Suppressor macrophage treated with lipopolysaccharide for 4 hours (primary cell): Measurements from ENCODE around the gene CCK.

Source experiments
- DNase-seq: peaks from one replicate; pipeline ENCODE4 v3.0.0-alpha.2; 2020

The CCK gene

GRCh38 chr3:42265059-42265991, 660 bp downstream of the CCK start:
- no peak for DNase-seq

DNA sequence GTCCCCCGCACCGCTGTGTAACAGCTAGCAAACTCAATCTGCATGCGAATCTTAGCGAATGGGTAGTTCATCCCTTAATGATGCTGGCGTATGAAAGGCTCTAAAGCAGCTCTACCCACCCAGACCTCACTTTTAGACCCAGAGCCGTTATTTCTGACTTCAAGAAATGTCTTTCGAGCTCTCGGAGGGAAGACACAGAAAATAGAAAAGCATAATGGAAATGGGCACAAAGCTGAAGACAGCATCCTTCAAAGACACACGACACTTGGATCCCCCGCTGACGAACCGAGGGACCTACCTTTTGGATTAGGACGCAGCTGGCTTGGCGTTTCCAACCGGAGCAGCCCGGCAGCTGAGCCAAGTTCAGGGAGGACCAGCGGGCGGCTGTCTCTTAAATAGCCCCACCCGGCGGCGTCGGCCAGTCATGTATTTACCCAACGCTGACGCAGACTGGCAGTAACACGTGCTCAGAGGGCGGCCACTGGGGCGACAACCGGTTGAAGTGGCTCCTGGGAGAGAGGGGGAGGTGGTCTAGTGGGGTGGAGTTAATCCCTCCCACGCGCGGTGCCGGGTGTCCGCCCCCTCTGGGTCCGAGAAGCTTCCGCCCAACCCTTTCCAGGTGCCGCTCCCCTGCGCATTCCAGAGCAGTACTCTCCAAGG, 1.5 kb downstream of the CCK start:
- peak; percentile 16 for DNase-seq

DNA sequence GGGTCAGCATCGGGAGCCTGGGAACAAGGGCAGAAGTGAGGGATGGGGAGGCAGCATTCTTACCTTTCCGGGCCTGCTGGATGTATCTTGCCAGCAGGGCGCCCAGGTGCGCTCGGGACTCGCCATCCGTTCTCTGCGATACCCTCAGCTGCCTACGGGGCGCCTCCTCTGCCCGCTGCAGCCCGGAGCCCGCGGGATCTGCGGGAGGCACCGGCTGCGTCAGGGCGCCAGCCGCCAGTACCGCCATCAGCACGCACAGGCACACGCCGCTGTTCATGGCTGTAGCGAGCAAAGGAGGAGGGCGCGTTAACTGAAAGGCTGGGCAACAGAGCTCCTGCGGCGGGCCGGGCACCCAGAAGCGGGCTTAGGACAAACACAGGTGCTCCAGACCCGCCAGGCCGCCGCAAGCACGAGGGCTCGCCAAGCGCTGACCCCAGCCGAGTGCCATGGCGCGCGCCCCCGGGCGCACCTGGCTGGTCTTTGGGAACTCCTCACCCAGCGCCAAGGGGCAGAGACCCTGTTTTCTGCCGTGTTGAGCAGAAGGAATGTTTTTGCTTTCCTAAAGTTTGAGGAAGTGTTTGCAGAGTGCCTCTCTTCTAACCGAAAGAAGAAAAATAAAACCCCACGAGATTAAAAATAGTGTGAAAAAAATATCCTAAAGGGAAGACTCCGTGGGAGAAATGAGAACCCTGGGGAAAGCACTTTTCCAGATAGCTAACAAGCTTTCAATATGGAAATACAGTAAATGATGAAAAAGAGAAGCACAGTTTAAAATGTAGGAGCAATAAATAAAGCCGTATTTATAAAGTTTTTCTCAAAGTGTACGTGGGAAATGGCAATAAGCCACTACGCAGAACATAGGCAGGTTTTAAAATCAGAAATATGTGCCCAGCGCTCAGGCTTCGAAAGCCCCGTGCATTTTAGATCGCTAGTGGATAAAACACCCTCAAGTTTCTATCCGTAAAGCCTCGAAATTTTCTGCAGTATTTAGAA, 2.3 kb downstream of the CCK start:
- DNase-seq, result no peak

GRCh38 chr3:42262525-42262924, 3.5 kb downstream of the CCK start:
- no peak for DNase-seq

DNA sequence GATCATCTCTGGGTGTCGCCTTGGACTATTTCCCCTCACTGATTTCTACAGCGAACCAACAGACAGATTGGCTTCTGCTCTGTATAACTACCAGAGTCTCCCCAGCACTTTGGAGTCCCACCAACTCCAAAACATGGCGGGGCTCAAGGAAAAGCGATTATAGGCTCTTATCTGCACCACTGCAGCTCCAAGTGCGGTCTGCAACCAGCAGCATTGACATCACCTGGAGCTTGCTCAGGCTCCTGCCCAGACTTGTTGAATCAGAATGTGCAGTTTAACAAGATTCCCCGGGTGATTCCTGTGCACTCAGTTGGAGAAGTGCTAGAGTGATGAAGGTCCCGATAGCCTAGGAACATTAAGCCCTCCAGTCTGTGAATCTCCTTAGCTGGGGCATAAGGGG, 9.0 kb downstream of the CCK start:
- no peak for DNase-seq

DNA sequence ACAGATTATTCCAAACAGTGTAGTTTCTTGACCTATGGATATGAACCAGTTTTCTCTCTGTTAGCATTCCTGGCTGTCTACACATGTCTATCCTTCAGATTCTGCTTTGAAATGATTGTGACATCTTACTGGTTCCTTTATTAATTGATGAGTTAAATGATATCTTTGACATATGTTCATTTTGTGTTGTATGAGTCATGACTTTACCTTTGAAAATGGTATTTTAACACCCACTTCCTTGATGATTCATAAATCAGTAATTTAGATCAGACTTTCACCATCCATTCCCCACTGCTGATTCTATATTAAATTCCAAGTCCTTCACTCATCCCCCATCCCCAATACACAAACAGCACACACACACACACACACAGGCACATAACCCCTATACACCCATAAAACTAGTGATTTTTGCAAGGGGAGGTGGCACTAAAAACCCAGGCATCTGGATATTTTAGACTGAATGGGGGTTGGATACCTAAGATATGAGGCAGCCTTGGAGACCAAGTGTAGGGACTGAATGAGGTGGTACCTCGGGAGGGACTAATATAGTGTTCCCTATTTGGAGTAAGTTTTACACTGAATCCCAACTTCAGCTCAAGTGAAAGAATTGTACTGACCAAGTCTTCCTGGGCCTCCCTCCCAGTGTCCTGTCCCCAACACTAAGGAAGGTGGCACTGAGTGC, 9.7 kb downstream of the CCK start:
- DNase-seq, result no peak

- no peak for DNase-seq
Observed at GRCh38 chr3:42254566-42254965, 11.4 kb downstream of the CCK start.

- no peak for DNase-seq
Observed at GRCh38 chr3:42250761-42251160, 15.2 kb downstream of the CCK start.

- DNase-seq, result peak; percentile 66
Observed at GRCh38 chr3:42247576-42248027, 18.4 kb downstream of the CCK start.

- no peak for DNase-seq
Observed at GRCh38 chr3:42246091-42246490, 19.9 kb downstream of the CCK start.

DNA sequence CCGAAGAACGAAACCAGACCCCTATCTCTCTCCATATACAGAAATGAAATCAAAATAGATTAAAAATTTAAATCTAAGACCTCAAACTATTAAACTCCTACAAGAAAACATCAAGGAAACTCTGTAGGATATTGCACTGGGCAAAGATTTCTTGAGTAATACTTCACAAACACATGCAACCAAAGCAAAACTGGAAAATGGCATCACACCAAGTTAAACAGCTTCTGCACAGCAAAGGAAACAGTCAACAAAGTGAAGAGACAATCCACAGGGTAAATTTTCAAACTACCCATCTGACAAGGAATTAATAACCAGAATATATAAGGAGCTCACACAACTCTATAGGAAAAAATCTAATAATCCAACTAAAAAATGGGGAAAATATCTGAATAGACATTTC, 29.4 kb downstream of the CCK start:
- DNase-seq, result no peak

- DNase-seq, result no peak
Observed at GRCh38 chr3:42235532-42235931, 30.5 kb downstream of the CCK start.

DNA sequence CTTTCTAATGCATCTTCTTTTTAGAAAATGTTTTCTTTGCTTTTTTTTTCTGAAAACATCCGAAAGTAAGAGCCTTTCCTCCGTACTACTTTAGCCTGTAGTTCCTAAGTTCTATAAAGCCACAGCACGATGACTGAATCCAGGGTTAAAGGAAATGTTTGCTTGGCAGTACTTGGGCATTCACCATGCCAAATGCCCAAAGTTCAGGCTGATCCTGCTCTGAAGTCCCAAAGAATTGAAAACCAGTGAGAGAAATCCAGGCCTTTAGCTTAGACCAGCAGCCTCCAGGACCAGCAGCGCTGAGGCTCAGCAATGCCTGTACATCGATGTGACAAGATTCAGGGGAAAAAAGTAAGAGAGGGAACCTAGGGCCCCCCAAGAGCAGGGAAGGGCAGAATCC, 35.1 kb downstream of the CCK start:
- DNase-seq, result no peak

DNA sequence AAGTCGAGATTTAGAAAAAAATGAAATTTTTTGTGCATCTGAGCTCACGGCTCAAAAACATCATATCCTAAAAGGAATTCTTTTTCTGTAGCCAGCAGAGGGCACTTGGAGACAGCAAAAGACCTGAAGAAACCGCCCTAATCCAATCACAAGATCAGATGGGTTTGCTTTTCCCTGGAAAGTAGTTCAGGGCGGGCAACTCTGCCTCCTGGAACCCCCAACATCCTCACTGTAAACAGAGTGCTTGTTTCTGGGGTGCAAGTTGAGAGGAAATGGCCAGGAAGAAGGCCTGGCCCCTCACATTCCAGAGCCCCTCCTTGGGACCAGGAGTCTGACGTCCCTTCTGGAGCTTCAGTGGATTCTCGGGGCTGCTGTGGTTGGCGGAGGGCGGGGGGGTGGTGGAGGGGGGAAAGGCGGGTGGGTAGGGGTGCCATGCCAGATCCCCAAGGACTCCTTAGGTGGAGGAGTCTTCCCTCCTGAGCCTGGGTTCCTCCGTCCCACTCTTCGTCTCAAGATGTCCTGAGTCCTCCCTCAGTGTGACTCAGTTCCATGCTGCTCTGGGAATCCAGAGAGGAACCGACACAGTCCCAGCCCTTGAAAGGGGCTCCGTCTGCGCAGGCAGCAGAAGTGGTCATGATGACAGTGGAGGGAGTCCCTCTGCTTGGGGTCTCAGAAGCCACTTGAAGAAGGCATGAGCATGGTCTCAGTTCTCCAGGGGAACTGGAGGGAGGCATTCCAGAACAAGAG, 35.9 kb downstream of the CCK start:
- peak; percentile 44 for DNase-seq

- no peak for DNase-seq
Observed at GRCh38 chr3:42229266-42229941, 36.6 kb downstream of the CCK start.

GRCh38 chr3:42228796-42229195, 37.2 kb downstream of the CCK start:
- no peak for DNase-seq

- no peak for DNase-seq
Observed at GRCh38 chr3:42226470-42227425, 39.2 kb downstream of the CCK start.

- DNase-seq, result no peak
Observed at GRCh38 chr3:42225486-42226363, 40.3 kb downstream of the CCK start.
